ENCODE measurements around the gene TRIM63. TPM values are rescaled to one million over a fixed set of nuclear protein-coding genes. Genes with fewer than 3 reads are reported as not detected.

The TRIM63 gene
- polyA plus RNA-seq, 1 of the 3 experiments (the other 2 are of a cell fraction) = not detected

GRCh38 chr1:26028490-26028980 lies 38.9 kb downstream of the TRIM63 start:
- H3K4me1 ChIP-seq (ENCODE audit: control insufficient read depth in 1 of 2, insufficient read depth in 2 of 2, low read depth in 1 of 2, low read length in 1 of 2) = no peaks in the 10 kb centered on the region; a peak in 1 of 4 replicates
- no peaks in the 10 kb centered on the region for H3K9me3 ChIP-seq
- no peaks in the 10 kb centered on the region for H4K20me1 ChIP-seq (ENCODE audit: insufficient read depth)
- no peak overlapping the region for H3K27ac ChIP-seq (ENCODE audit: low read depth in 2 of 2, low read length in 1 of 2)
- no peaks in the 10 kb centered on the region for H3K9me2 ChIP-seq
- no peak overlapping the region for H3K4me2 ChIP-seq
- no peak overlapping the region for H2AFZ ChIP-seq (ENCODE audit: low read depth)
- CTCF ChIA-PET = interaction anchor here (1.3 kb wide), 1 partner anchor 141 kb away, joined by 5 read pairs; the partner anchor contains the start of gene ZNF593
- DNase-seq = no peak
- no peak for TF ChIP-seq PBX3 (IDR thresholded peaks at IDR 0.05)
- no peak for TF ChIP-seq GABPA (IDR thresholded peaks at IDR 0.05; ENCODE audit: low read depth)
- TF ChIP-seq JUND (IDR thresholded peaks at IDR 0.05) = no peak
- no peak for TF ChIP-seq TCF12 (IDR thresholded peaks at IDR 0.05)
- TF ChIP-seq POLR2AphosphoS5 (IDR thresholded peaks at IDR 0.05; ENCODE audit: low read depth, low read length) = no peak
- no peak for TF ChIP-seq ZBTB33 (IDR thresholded peaks at IDR 0.05; ENCODE audit: borderline replicate concordance, low read depth)
- TF ChIP-seq TAF1 (IDR thresholded peaks at IDR 0.05; ENCODE audit: borderline replicate concordance, low read depth, low read length) = no peak
- TF ChIP-seq EP300 (IDR thresholded peaks at IDR 0.05; ENCODE audit: borderline replicate concordance in 1 of 2, low read depth in 1 of 2, low read length in 1 of 2) = no peak
- no peak for TF ChIP-seq USF2 (IDR thresholded peaks at IDR 0.05; ENCODE audit: borderline replicate concordance, low read depth, low read length)
- TF ChIP-seq MEF2A (IDR thresholded peaks at IDR 0.05; ENCODE audit: borderline replicate concordance, low read depth) = no peak
- no peak for TF ChIP-seq SIN3A (IDR thresholded peaks at IDR 0.05; ENCODE audit: borderline replicate concordance, low read depth, low read length)
- no peak for TF ChIP-seq RFX5 (IDR thresholded peaks at IDR 0.05; ENCODE audit: low read length)
- TF ChIP-seq CTCF (IDR thresholded peaks at IDR 0.05) = no peak
- no peak for TF ChIP-seq MXI1 (IDR thresholded peaks at IDR 0.05; ENCODE audit: low read depth, low read length)
- no peak overlapping the region for H3K9ac ChIP-seq
- H3K79me2 ChIP-seq (ENCODE audit: insufficient read depth) = no peaks in the 10 kb centered on the region
- H3F3A ChIP-seq (replicated peaks; ENCODE audit: insufficient read depth) = no peaks in the 10 kb centered on the region
- POLR2A ChIA-PET = no interaction called here
- no peaks in the 10 kb centered on the region for H3K27me3 ChIP-seq (ENCODE audit: insufficient read depth)
- H3K36me3 ChIP-seq (replicated peaks in 1 of 2; ENCODE audit: control insufficient read depth in 1 of 2, insufficient read depth in 2 of 2, low read length in 1 of 2) = no peaks in the 10 kb centered on the region
- WGBS (ENCODE audit: low lambda C conversion rate) = 94% methylated on average over 5 of the region's 8 CpGs
- no peak overlapping the region for H3K4me3 ChIP-seq (ENCODE audit: low read depth in 2 of 2, low read length in 1 of 2)

Data from SK-N-SH (cell line).